GM13976 (cell line): ENCODE data around the gene ST8SIA5.

Experiments used
- DNase-seq: peaks from one replicate; pipeline ENCODE4 v3.0.0; 2012; ENCODE audit warnings: low spot score
- CTCF ChIP-seq: IDR thresholded peaks from 2 replicates; pipeline ENCODE4 v1.5.1; 2012; ENCODE audit warnings: borderline replicate concordance, mild to moderate bottlenecking; ENCODE audit not compliant: insufficient read depth; ENCODE audit errors: extremely low read depth, missing control alignments, control extremely low read depth
- in situ Hi-C: fragments of 300-500 bp; cut with MboI; formaldehyde crosslinking; loops from one replicate; pipeline ENCODE4 v1.12.0; 2022; ENCODE audit warnings: low sequenced_read_pairs, mixed read lengths, inconsistent platforms; ENCODE audit not compliant: unreplicated experiment

The ST8SIA5 gene

GRCh38 chr18:46649071-46649862, 107.6 kb downstream of the ST8SIA5 start:
- in situ Hi-C loops: no loop called here
- no peak for DNase-seq
- no peak for TF ChIP-seq CTCF

- no peak for TF ChIP-seq CTCF
- no peak for DNase-seq
- in situ Hi-C loops: no loop called here
Measured at GRCh38 chr18:46646468-46646867, 110.4 kb downstream of the ST8SIA5 start.

- no peak for DNase-seq
- in situ Hi-C loops: no loop called here
- no peak for TF ChIP-seq CTCF
Measured at GRCh38 chr18:46642561-46642960, 114.3 kb downstream of the ST8SIA5 start.

GRCh38 chr18:46641917-46642316, 114.9 kb downstream of the ST8SIA5 start:
- no peak for DNase-seq
- TF ChIP-seq CTCF: no peak
- in situ Hi-C loops: no loop called here

- in situ Hi-C loops: no loop called here
- no peak for DNase-seq
- TF ChIP-seq CTCF: no peak
Measured at GRCh38 chr18:46639386-46639785, 117.5 kb downstream of the ST8SIA5 start.

GRCh38 chr18:46636040-46636630, 120.7 kb downstream of the ST8SIA5 start:
- TF ChIP-seq CTCF: no peak
- in situ Hi-C loops: no loop called here
- DNase-seq: no peak
